Stimulated activated naive CD8-positive, alpha-beta T cell treated with anti-CD3 and anti-CD28 coated beads, Interleukin-15, Interleukin-2, amounts not matched to agents 100 ng/mL and 50 ng/mL, for 24 hours (primary cell): ENCODE data around the gene AMER2.
"Not testable (repeated sequence)": the region's sequence is repeated elsewhere in the genome, so short reads cannot be mapped to it uniquely, and the experiment has no call there.

ENCODE experiments used
- H3K27ac Mint-ChIP-seq: one replicate; pipeline ENCODE4 v1.8.0; 2021; ENCODE audit warnings: mild to moderate bottlenecking, mixed read lengths
- H3K27me3 Mint-ChIP-seq: one replicate; pipeline ENCODE4 v1.8.0; 2021; ENCODE audit warnings: mixed read lengths
- H3K36me3 Mint-ChIP-seq: one replicate; pipeline ENCODE4 v1.8.0; 2021; ENCODE audit warnings: low read depth, mixed read lengths
- H3K4me1 Mint-ChIP-seq: one replicate; pipeline ENCODE4 v1.8.0; 2021; ENCODE audit warnings: low read depth, mixed read lengths
- H3K4me3 Mint-ChIP-seq: one replicate; pipeline ENCODE4 v1.8.0; 2021; ENCODE audit warnings: mild to moderate bottlenecking, mixed read lengths
- H3K9me3 Mint-ChIP-seq: one replicate; pipeline ENCODE4 v1.8.0; 2021; ENCODE audit warnings: mixed read lengths

The AMER2 gene

DNA sequence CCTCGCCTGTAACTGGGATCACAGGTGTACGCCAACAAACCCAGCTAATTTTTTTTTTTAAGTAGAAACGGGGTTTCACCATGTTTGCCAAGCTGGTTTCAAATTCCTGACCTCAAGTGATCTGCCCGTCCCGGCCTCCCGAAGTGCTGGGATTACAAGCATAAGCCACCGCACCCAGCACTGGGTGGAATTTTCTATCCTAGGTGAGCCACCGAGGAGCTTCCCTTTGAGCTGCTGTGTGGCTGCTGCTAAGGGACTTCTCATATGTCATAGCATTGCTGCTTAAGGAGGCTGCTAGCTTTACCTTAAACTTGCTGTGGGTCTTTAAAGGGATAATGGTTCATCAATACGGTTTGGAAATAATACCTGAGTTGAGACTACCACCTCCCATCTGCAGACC, 2.9 kb upstream of the AMER2 start:
- no peaks in the 10 kb centered on the region for H3K9me3 Mint-ChIP-seq
- H3K36me3 Mint-ChIP-seq, result no peaks in the 10 kb centered on the region
- H3K4me3 Mint-ChIP-seq, result no peak overlapping the region
- peaks cover 12% of the 10 kb centered on the region for H3K4me1 Mint-ChIP-seq
- no peak overlapping the region for H3K27ac Mint-ChIP-seq
- peaks cover 80% of the 10 kb centered on the region for H3K27me3 Mint-ChIP-seq

DNA sequence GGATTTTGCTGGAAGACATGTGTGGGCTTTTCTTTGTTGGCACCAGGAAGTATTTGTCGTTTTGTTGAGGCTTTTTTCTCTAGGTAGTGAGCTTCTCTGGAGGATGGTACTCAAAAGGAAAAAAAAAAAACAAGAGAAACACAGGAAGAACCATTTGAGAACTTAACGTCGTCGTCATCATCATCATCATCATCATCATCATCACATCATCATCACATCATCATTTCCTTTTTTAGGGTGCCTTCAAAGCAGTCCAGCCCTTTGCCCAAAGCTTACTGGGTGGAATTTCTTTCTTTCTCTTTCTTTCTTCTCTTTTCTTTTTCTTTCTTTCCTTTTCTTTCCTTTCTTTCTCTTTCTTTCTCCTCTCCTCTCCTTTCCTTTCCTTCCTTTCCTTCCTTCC, 2.2 kb upstream of the AMER2 start:
- Mint-ChIP-seq H3K36me3 (no peaks in the 10 kb centered on the region), H3K27ac (no peak overlapping the region), H3K4me3 (no peak overlapping the region), H3K27me3 (peaks cover 80% of the 10 kb centered on the region), H3K9me3 (no peaks in the 10 kb centered on the region), H3K4me1 (peaks cover 12% of the 10 kb centered on the region)

DNA sequence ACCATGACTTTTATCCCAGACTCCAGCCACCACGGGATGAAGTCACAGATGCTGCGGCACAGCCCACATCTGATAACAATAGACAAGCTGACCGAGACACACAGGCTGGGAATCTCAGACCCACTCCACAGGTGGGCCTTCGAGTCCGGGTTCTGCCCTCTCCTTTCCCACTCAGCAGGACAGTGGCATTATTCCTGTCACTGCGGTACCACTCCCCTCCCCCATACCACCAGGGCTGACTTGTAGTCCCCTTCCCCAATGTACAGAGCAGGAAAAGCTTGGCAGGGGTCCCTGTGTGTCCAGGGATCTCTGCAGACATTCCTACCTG, 179 bp upstream of the AMER2 start:
- peaks cover 12% of the 10 kb centered on the region for H3K4me1 Mint-ChIP-seq
- H3K27ac Mint-ChIP-seq, result no peak overlapping the region
- no peak overlapping the region for H3K4me3 Mint-ChIP-seq
- no peaks in the 10 kb centered on the region for H3K36me3 Mint-ChIP-seq
- no peaks in the 10 kb centered on the region for H3K9me3 Mint-ChIP-seq
- H3K27me3 Mint-ChIP-seq, result peaks cover 84% of the 10 kb centered on the region

DNA sequence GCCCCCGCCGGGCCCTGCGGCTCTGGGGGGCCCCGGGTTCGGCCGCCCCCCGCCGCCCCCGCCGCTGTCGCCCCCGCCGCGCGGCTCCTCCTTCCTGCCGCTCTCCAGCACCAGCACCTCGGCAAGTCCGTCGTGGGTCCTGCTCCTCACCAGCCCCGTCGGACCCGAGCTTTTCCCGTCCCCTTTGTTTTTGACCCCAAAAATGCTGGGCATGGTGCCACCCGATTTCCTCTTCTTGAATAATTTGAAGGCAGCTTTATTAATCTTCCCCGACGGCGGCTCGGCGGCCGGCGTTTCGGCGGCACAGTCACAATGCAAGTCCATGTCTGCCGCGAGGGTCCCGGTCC, 945 bp downstream of the AMER2 start:
- Mint-ChIP-seq H3K27me3 (peaks cover 78% of the 10 kb centered on the region), H3K9me3 (no peaks in the 10 kb centered on the region), H3K27ac (no peak overlapping the region), H3K4me3 (peak overlapping the region; percentile 63), H3K36me3 (no peaks in the 10 kb centered on the region), H3K4me1 (peaks cover 12% of the 10 kb centered on the region)

DNA sequence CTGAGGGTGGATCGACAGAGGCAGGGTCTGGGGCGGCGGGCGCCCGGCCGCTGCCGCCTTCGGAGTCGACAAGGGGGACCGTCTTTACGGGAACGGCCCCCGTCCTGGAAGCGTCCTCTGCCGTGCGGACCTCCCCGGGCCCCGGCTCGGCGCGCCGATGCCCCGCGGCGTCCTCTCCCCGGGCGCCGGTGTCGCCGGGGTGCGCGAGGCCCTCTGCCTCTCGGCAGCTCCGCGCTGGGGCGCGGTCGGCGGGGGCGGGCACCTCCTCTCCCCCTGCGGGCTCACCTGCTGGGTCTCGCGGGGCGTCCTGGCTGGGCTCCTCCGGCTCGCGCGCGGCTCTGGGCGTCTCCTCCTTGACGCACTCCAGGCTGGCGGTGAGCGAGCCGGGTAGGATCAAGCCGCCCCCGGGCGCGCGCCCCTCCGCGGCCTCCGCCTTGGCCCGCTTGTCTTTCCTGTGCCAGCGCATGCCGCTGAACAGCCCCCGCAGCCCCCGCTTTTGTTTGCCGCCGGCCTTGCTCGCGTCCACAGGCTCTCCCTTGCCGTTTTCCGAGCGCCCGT, 1.5 kb downstream of the AMER2 start:
- Mint-ChIP-seq H3K27ac (no peak overlapping the region), H3K36me3 (no peaks in the 10 kb centered on the region), H3K4me3 (no peak overlapping the region), H3K27me3 (peaks cover 76% of the 10 kb centered on the region), H3K9me3 (no peaks in the 10 kb centered on the region), H3K4me1 (peaks cover 12% of the 10 kb centered on the region)

DNA sequence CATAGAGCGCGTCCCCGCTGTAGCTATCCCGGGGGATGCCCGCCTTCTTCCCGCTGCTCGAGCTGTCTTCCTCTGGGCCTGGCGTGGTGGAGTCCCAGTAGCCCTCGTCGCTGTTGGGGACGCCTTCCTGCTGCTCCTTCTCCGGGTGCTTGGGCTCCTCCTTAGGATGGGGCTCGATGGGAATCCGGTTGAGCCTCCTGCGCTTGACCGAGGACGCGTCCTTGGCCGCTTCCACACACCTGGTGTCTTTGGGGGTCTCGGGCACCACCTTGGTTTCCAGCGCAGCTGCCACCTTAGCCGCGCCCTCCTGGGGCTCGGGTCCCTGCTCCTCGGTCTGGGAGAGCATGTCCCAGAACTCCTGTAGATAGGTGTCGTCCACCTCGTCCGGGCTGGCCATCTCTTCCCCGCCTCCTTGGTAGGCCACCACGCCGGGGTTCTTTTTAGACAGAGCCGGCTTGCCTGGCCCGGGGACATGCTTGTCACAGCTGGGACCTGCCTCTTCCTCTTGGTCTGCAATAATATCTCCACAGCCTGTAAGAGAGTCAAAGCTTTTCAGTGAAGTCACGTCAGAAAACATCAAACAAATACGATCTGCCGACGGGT, 2.0 kb downstream of the AMER2 start:
- Mint-ChIP-seq H3K27me3 (peaks cover 77% of the 10 kb centered on the region), H3K4me3 (no peak overlapping the region)

DNA sequence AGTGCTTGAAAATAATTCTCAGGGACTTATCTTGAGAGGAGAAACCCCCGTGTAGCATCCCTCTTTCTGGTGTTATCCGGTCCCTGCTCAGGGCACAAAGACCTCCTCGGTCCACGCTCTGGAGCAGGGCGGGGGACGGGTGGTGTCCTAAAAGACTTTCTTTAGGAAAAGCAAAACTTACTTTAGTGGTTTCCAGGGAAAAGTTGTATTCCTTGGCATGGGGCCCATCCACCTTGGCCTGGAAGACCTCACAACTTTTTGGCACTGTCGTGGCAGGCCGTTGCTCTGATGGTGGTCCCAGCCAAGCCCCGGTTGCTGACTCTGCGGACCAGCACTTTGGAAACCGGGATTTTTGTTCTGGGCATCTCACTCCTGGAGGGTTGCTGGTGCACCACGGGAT, 2.7 kb downstream of the AMER2 start:
- Mint-ChIP-seq H3K36me3 (no peaks in the 10 kb centered on the region), H3K27ac (no peak overlapping the region), H3K4me3 (no peak overlapping the region), H3K27me3 (peaks cover 78% of the 10 kb centered on the region), H3K9me3 (no peaks in the 10 kb centered on the region), H3K4me1 (peaks cover 12% of the 10 kb centered on the region)

More for the DNA sequence above, 2.0 kb downstream of the AMER2 start:
- Mint-ChIP-seq H3K9me3 (no peaks in the 10 kb centered on the region), H3K27ac (no peak overlapping the region), H3K36me3 (no peaks in the 10 kb centered on the region), H3K4me1 (peaks cover 12% of the 10 kb centered on the region)

DNA sequence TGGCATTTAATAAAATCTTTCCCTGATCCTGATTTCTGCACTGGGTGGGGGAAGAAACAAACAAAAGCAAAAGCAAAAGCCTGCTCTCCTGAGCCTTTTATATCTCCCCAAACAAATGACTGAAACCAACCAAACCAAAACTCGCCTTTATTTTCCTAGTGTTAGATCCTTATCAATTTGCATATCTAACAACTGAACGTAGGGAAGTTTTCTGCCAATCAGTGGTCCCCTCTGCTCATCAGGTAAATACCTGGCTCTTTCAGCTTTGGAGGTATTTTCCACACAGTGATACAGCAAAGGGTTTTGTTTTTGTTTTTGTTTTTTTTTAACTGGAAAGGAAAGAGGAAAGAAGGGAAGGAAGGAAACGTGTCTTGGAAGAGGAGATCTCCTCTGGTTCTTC, 3.3 kb downstream of the AMER2 start:
- H3K4me3 Mint-ChIP-seq, result no peak overlapping the region
- no peaks in the 10 kb centered on the region for H3K9me3 Mint-ChIP-seq
- peaks cover 12% of the 10 kb centered on the region for H3K4me1 Mint-ChIP-seq
- no peaks in the 10 kb centered on the region for H3K36me3 Mint-ChIP-seq
- H3K27ac Mint-ChIP-seq, result no peak overlapping the region
- peaks cover 77% of the 10 kb centered on the region for H3K27me3 Mint-ChIP-seq

DNA sequence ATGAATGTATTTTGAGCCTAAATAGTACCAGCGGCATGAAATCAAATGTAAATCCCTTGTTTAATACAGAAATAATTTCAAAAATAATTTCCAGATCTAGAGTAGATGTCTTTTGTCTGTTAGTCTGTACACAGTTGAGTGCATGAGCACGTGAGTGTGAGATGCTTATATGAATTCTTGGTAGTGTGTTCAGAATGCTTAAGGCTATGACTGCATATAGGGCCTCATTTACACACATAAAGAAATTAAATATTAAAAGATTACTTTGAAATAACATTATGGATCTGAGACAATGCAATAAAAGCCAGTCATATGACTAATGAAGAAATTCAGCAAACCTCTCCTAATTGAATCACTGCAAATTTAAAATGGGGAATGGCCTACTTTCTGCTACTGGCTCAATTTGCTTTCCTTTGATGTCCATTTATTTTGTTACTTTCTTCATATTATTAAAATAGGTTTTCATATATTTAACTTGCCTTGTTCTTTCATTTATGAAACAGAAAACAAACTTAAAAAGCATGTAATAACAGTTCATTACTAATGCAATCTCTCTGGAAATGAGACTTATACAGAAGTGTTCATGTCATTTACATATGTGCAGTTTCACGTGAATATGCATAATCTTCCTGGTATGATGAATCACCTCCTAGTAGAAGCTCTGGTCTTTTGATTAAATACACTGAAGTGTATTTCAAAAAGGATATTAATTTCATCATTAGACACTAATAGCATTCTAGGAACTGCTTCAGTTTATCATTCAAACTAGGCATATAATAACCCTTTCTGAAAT, 4.5 kb downstream of the AMER2 start:
- Mint-ChIP-seq H3K4me3 (no peak overlapping the region), H3K27ac (no peak overlapping the region), H3K4me1 (peaks cover 12% of the 10 kb centered on the region), H3K9me3 (no peaks in the 10 kb centered on the region), H3K36me3 (no peaks in the 10 kb centered on the region), H3K27me3 (peaks cover 74% of the 10 kb centered on the region)

DNA sequence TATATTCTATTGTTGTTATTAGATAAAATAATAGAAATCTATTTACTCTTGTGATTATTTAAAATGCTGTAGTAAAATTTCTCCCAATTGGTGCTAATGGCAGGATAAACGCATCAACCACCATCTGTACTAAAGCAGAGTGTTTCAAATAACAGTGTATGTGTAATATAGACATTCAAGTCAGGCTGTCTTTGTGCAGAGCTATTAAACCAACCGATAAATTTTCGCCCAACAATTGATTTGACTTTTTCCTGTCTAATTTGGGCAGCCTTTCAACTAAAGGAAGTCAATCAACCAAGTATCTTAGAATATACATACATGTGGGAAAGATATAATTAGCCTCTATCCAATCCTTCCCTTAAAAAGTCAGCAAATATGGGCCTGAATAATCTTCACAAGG, 5.8 kb downstream of the AMER2 start:
- no peaks in the 10 kb centered on the region for H3K9me3 Mint-ChIP-seq
- H3K4me3 Mint-ChIP-seq, result no peak overlapping the region
- no peak overlapping the region for H3K27ac Mint-ChIP-seq
- H3K4me1 Mint-ChIP-seq, result peaks cover 3% of the 10 kb centered on the region
- peaks cover 67% of the 10 kb centered on the region for H3K27me3 Mint-ChIP-seq
- no peaks in the 10 kb centered on the region for H3K36me3 Mint-ChIP-seq

DNA sequence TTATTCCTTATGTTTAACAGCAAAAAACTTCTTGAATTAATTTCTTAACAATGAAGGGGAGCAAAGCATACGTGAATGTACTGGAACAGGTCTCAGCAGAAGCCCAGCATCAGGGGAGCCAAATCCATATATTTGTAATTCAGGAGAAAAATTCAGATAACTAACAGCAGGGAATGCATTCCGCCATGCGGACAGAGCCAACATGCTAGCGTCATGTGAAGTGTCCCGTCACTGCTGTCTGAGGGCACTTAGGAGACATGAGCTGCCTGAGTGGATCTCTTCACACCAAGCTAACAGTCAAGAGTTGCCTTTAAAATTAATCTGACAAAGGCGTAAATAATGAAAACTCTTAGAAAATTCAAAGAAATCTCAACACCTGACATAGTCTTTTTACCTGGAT, 6.4 kb downstream of the AMER2 start:
- Mint-ChIP-seq H3K4me3 (no peak overlapping the region), H3K36me3 (no peaks in the 10 kb centered on the region), H3K27me3 (peaks cover 67% of the 10 kb centered on the region), H3K9me3 (no peaks in the 10 kb centered on the region), H3K4me1 (no peaks in the 10 kb centered on the region), H3K27ac (no peak overlapping the region)

DNA sequence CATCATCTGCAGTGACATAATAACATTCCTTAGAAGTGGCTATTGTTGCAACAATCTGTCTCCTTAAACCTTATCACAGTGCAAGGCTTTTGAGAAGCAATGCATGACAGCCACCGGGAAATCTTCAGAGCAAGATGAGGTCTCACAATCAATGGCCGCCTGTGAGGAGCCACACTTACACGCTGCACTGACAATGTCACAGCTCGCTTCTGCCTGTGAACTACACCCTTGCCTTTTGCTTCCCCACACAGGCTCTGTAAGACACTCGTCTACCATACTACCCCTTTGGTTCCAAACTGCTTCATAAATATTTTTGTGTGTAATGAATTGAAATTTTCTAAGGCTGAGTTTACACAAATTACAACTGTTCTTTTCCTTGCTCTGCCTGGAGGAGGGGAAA, 6.9 kb downstream of the AMER2 start:
- peaks cover 63% of the 10 kb centered on the region for H3K27me3 Mint-ChIP-seq
- H3K4me3 Mint-ChIP-seq, H3K4me1 Mint-ChIP-seq, H3K36me3 Mint-ChIP-seq, H3K9me3 Mint-ChIP-seq, H3K27ac Mint-ChIP-seq: not testable (repeated sequence)

DNA sequence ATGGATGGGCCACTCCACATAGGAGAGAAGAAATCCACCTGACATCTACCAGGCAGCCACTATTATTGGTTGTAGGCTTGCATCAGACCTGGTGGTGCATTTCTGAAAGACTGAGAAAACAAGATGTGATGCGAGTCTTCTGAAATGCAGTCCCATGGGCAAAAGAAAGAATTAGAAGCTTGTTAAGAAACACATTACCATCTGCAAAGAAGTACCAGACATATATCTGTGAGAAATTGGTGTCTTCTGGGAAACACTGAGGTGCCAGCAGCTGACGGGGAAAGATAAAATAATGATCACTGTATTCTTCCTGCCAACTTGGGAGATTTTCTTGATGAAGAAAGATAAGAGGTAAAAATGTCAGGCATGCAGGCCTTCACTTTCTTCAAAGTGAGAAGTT, 14.4 kb downstream of the AMER2 start:
- no peaks in the 10 kb centered on the region for H3K4me1 Mint-ChIP-seq
- no peak overlapping the region for H3K27ac Mint-ChIP-seq
- peaks cover 28% of the 10 kb centered on the region for H3K27me3 Mint-ChIP-seq
- no peaks in the 10 kb centered on the region for H3K36me3 Mint-ChIP-seq
- no peak overlapping the region for H3K4me3 Mint-ChIP-seq
- H3K9me3 Mint-ChIP-seq, result no peaks in the 10 kb centered on the region

DNA sequence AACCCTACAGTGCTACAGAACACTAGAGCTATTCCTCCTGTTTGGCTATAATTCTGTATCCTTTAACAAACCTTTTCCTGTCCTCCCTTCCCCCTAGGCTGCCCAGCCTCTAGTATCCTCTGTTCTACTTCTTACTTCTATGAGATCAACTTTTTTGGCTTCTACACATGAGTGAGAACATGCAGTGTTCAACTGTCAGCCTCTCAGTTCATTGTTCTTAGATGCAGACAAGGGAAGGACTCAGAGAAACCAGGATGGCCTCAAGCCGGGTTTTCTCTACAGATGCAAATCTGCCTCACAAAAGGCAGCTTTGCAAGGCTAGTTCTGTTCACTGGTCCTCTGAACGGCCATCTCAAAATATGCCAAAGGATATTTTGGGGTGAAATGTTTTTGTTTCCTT, 18.4 kb downstream of the AMER2 start:
- no peaks in the 10 kb centered on the region for H3K9me3 Mint-ChIP-seq
- H3K36me3 Mint-ChIP-seq, result no peaks in the 10 kb centered on the region
- H3K27ac Mint-ChIP-seq, result no peak overlapping the region
- no peak overlapping the region for H3K4me3 Mint-ChIP-seq
- peaks cover 29% of the 10 kb centered on the region for H3K27me3 Mint-ChIP-seq
- no peaks in the 10 kb centered on the region for H3K4me1 Mint-ChIP-seq

DNA sequence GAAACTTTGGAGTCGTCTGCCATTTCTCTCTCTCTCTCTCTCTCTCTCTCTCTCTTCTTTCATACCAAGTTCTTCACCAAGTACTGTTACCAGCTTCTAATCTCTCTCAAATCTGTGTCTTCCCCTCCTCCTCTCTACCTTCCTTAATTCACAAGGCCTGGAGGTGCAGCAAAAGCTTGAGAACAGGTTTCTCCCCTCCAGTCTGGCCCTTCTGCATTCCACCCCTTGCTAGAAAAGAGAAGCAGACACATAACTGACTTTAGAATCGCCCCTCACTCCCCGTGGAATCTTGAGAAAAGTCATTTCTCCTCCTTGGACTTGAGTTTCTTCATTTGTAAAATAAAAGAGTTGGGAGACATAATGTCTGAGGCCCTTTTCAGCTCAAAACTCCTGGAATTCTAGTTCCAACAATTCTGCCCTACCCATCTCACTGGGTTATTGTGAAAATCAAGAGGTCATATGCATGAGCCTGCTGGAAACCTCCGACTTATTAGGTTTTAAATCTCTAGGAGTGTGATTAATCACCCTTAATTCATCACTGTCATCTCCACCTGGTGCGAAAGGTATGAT, 20.4 kb downstream of the AMER2 start:
- no peaks in the 10 kb centered on the region for H3K36me3 Mint-ChIP-seq
- no peak overlapping the region for H3K27ac Mint-ChIP-seq
- no peak overlapping the region for H3K4me3 Mint-ChIP-seq
- peaks cover 5% of the 10 kb centered on the region for H3K9me3 Mint-ChIP-seq
- H3K27me3 Mint-ChIP-seq, result peaks cover 25% of the 10 kb centered on the region
- no peaks in the 10 kb centered on the region for H3K4me1 Mint-ChIP-seq
